Heart left ventricle (tissue), 16 donors: ENCODE measurements around the gene ANGPTL5. TPM values are rescaled to one million over a fixed set of nuclear protein-coding genes. Genes with fewer than 3 reads are reported as not detected.
A peak's percentile ranks its signal among the peaks of the same experiment; 100 is the strongest.

Experiments used
- ATAC-seq, 4 donors: fragments of 200-7000 bp; cut with Tn5 transposase; one replicate each; pipeline ENCODE4 v1.9.1; 2020 to 2022; ENCODE audit warnings: moderate library complexity in 4 of 4, mild to moderate bottlenecking in 3 of 4, moderate number of reproducible peaks in 1 of 4
- DNase-seq, 5 donors: peaks; one replicate each; pipeline ENCODE4 v3.0.0-alpha.2; 2020
- H3K27ac ChIP-seq, 12 donors: fragments of 200-600 bp; sonication (generic) in 4 of 12; one replicate each; pipeline versions ENCODE4 v1.5.0 to v1.8.0; 2016 to 2022; ENCODE audit warnings: mild to moderate bottlenecking in 2 of 12
- H3K27me3 ChIP-seq, 9 donors: fragments of 200-600 bp; sonication (generic) in 2 of 9; one replicate each; pipeline versions ENCODE4 v1.5.1 to v1.8.0; 2016 to 2022; ENCODE audit warnings: mild to moderate bottlenecking in 3 of 9
- H3K36me3 ChIP-seq, 9 donors: fragments of 200-600 bp; sonication (generic) in 2 of 9; one replicate each; pipeline versions ENCODE4 v1.5.0 to v1.8.0; 2018 to 2022; ENCODE audit warnings: mild to moderate bottlenecking in 2 of 9
- H3K4me1 ChIP-seq, 12 donors: fragments of 200-600 bp; sonication (generic) in 4 of 12; one replicate each; pipeline versions ENCODE4 v1.5.0 to v1.8.0; 2016 to 2022; ENCODE audit warnings: mild to moderate bottlenecking in 3 of 12
- H3K4me3 ChIP-seq, 12 donors: fragments of 200-600 bp; sonication (generic) in 4 of 12; one replicate each; pipeline versions ENCODE4 v1.5.0 to v1.8.0; 2017 to 2022; ENCODE audit warnings: mild to moderate bottlenecking in 9 of 12, moderate library complexity in 4 of 12
- H3K9me3 ChIP-seq, 12 donors: fragments of 200-600 bp; sonication (generic) in 4 of 12; one replicate each; pipeline versions ENCODE4 v1.5.0 to v1.8.0; 2016 to 2022; ENCODE audit warnings: mild to moderate bottlenecking in 1 of 12
- POLR2A ChIP-seq, 2 donors: fragments of 450-650 bp; IDR thresholded peaks; one replicate each; pipeline ENCODE4 v1.6.1; 2017; ENCODE audit warnings: antibody characterized with exemption in 2 of 2, mild to moderate bottlenecking in 2 of 2, moderate library complexity in 2 of 2
- WGBS, 4 donors: extraction: QIAGEN DNeasy Blood & Tissue Kit in 2 of 4; methylation state at CpG; one replicate each; pipeline versions ENCODE4 v1.1.5 to v1.1.7; 2013 to 2018; 5-methylcytosine and 5-hydroxymethylcytosine counted together
- intact Hi-C, 10 donors: fragments of 100-400 bp; cut with DNase I; formaldehyde crosslinking; loops; one replicate each; pipeline versions ENCODE4 v1.11.1 to v1.14.2; 2022
- polyA plus RNA-seq, 2 donors: library from polyadenylated mRNA; stranded (reverse); fragments of 200-250 nt; gene quantifications; one replicate each; pipeline ENCODE4 v1.2.3, GENCODE V29; 2013
- total RNA-seq, 9 donors: library from RNA; depleted of rRNA in 2 of 9; stranded (reverse); fragments of >200 nt in 2 of 9; fragmentation: NEBNext Ultra II Directional in 3 of 9; extraction: Animal tissue kit (Norgen Biotek cat#: 25700) in 3 of 9; gene quantifications; one replicate each; pipeline versions ENCODE4 v1.1.0 to v1.2.4, GENCODE V29; 2016 to 2023
- TF ChIP-seq, protein P1 (sequence below), 12 donors: fragments of 200-600 bp; sonication (generic) in 4 of 12; IDR thresholded peaks; one replicate each; pipeline versions ENCODE4 v1.5.0 to v1.8.0; 2018 to 2022; ENCODE audit warnings: antibody characterized with exemption in 12 of 12, mild to moderate bottlenecking in 5 of 12
- donor health status: ischemic (EF 13 %, LVEDD 7.1; RV severe dilation, severe dysfunction).
- donor health status: healthy with polysubstance abuse.
- donor health status: DM: no; HTN: yes; CAD: no.
- donor health status: DM: no; HTN: no; CAD: no.
- donor health status: ischemic (EF 25% LVEDD 6.9; RV normal size, moderate dysfunction).
- donor health status: ischemic (EF 25% LVEDD 5.7; RV mildly dilated, moderate dysfunction).
- donor health status: healthy.
- donor health status: DM: yes; HTN: yes; CAD: no.
- donor health status: ischemic (EF 35%, LVEDD 5.7; RV mildly dilated, moderate dysfunction).
- donor health status: nonischemic (EF 11% LVEDD 7.7; RV severe dilation, severe dysfunction).
- donor health status: DM: yes; HTN: yes; CAD: no.
- donor health status: PGD.
- donor health status: ischemic (EF 29% LVEDD 5.4; RV normal size, mild dysfunction).
- donor health status: nonischemic (EF 23%, LVEDD 6.1; RV moderate dilation, normal function).

ANGPTL5 gene
- total and polyA plus RNA-seq, 11 donors = 0.10 to 1.8 (median 0.77) TPM

GRCh38 chr11:101917226-101917625 lies 904 bp upstream of the ANGPTL5 start:
- DNase-seq = no peak
- no peak for TF ChIP-seq POLR2A (IDR thresholded peaks at IDR 0.05)
- TF ChIP-seq, protein P1, sequence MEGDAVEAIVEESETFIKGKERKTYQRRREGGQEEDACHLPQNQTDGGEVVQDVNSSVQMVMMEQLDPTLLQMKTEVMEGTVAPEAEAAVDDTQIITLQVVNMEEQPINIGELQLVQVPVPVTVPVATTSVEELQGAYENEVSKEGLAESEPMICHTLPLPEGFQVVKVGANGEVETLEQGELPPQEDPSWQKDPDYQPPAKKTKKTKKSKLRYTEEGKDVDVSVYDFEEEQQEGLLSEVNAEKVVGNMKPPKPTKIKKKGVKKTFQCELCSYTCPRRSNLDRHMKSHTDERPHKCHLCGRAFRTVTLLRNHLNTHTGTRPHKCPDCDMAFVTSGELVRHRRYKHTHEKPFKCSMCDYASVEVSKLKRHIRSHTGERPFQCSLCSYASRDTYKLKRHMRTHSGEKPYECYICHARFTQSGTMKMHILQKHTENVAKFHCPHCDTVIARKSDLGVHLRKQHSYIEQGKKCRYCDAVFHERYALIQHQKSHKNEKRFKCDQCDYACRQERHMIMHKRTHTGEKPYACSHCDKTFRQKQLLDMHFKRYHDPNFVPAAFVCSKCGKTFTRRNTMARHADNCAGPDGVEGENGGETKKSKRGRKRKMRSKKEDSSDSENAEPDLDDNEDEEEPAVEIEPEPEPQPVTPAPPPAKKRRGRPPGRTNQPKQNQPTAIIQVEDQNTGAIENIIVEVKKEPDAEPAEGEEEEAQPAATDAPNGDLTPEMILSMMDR (IDR thresholded peaks at IDR 0.05) = no peak
- H3K27ac ChIP-seq = no peak overlapping the region
- no peaks in the 10 kb centered on the region for H3K9me3 ChIP-seq
- H3K27me3 ChIP-seq = no peaks in the 10 kb centered on the region
- H3K36me3 ChIP-seq = peaks cover 0 to 7% (median 0%) of the 10 kb centered on the region in 9 donors
- H3K4me3 ChIP-seq = no peak overlapping the region
- ATAC-seq = no peak
- H3K4me1 ChIP-seq = peaks cover 0 to 27% (median 7%) of the 10 kb centered on the region in 12 donors
- intact Hi-C loops = loop anchor here in 2 of 10 donors (5.0 to 10.0 kb wide), 3 partner anchors 88 to 188 kb away; no protein-coding TSS in a partner anchor

GRCh38 chr11:101915791-101916291 lies 481 bp downstream of the ANGPTL5 start:
- peak in 2 of 4 donors; percentile 23 to 35 for ATAC-seq
- peak overlapping the region in 11 of 12 donors; percentile 54 to 86 (median 74) for H3K27ac ChIP-seq
- no peaks in the 10 kb centered on the region for H3K27me3 ChIP-seq
- WGBS, 4 donors = 28 to 41% (median 33%) methylated on average over 4 of the region's 4 CpGs
- DNase-seq = no peak
- H3K9me3 ChIP-seq = no peaks in the 10 kb centered on the region
- intact Hi-C loops = loop anchor here in 2 of 10 donors (5.0 to 10.0 kb wide), 3 partner anchors 89 to 189 kb away; no protein-coding TSS in a partner anchor
- peaks cover 0 to 4% (median 0%) of the 10 kb centered on the region in 9 donors for H3K36me3 ChIP-seq
- TF ChIP-seq POLR2A (IDR thresholded peaks at IDR 0.05) = no peak
- TF ChIP-seq, protein P1 (IDR thresholded peaks at IDR 0.05) = no peak
- peaks cover 0 to 27% (median 7%) of the 10 kb centered on the region in 12 donors for H3K4me1 ChIP-seq
- peak overlapping the region in 10 of 12 donors; percentile 64 to 82 (median 74) for H3K4me3 ChIP-seq

DNA sequence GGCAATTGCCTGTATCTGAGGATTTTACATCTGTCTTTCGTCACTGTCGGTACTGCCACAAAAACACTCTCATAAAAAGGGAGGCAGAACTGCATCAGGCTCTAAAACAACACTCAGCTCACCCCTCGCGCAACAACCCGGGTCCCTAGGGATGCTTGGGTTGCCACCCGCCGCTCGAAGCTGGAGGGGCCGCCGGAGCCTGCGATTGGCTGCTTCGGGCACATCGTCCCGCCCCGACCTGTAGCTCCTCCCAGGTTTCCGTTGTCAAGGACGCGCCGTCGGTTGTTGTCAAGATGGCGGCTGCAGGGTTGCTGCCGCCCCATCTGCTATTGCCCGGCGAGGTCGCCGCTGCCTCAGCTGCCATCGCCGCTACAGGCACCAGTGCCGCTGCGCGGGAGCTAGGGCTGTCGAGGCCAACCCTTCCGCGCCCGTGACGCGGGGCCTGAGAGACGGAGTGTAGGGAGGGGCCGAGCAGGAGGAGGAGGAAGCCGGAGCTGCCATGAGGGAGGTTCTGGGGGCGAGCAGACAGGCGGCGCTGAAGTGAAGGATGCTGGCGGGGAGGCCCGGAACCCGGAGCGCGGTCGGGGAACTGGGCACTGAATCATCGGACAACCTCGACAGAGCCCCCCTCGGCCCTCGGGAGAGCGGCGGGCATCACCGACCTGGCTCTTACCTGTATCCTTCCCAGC lies 1.4 kb downstream of the ANGPTL5 start, which contains the start of gene CEP126:
TSS of gene CEP126 (plus strand) at position 273 of the 689 bp plus-strand sequence. CDS start at position 548, 275 bp downstream.
- ATAC-seq = peak; percentile 93 to 99 (median 98)
- TF ChIP-seq POLR2A (IDR thresholded peaks at IDR 0.05) = peak in 1 of 2 donors; percentile 17
- TF ChIP-seq, protein P1 (IDR thresholded peaks at IDR 0.05) = peak; percentile 15 to 75 (median 40)
- Histone ChIP-seq H3K36me3 (no peaks in the 10 kb centered on the region), H3K27ac (peak within 1 kb of the TSS; percentile 52 to 86 (median 74)), H3K9me3 (no peaks in the 10 kb centered on the region), H3K4me3 (peak within 1 kb of the TSS; percentile 48 to 82 (median 72)), H3K27me3 (no peaks in the 10 kb centered on the region), H3K4me1 (peaks cover 0 to 27% (median 7%) of the 10 kb centered on the region in 12 donors)
- intact Hi-C loops = loop anchor here in 3 of 10 donors (5.0 to 10.0 kb wide), 4 partner anchors 90 to 432 kb away; partner anchors contain the start of gene BIRC2 (in 1 of the 3)
- 0 to 1% (median 1%) methylated on average over 38 to 56 of the region's 56 CpGs for WGBS, 4 donors
- peak; percentile 93 to 97 (median 95) for DNase-seq

DNA sequence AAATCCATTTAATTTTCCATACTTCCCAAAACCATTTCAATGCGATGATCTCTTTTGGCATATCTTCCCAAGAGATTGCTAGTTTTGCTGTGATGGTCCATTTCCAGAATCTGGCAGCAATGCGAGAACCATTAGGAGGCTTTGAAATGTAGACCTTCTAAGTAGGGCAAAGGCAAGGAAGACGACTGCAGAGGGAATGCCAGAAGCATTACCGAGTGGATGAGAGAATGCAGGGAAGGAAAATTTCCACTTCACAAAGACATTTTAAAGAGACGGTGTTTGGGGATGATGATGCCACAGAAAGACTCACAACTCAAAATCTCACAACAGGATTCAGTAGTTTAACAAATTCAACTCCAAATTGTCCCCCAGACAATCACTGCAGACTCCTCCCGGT lies 2.0 kb downstream of the ANGPTL5 start:
- peak overlapping the region in 11 of 12 donors; percentile 52 to 86 (median 74) for H3K27ac ChIP-seq
- H3K36me3 ChIP-seq = no peaks in the 10 kb centered on the region
- H3K9me3 ChIP-seq = no peaks in the 10 kb centered on the region
- H3K4me1 ChIP-seq = peaks cover 0 to 27% (median 7%) of the 10 kb centered on the region in 12 donors
- 6 to 10% (median 9%) methylated on average over 6 of the region's 6 CpGs for WGBS, 4 donors
- no peak for DNase-seq
- TF ChIP-seq POLR2A (IDR thresholded peaks at IDR 0.05) = no peak
- TF ChIP-seq, protein P1 (IDR thresholded peaks at IDR 0.05) = no peak
- no peaks in the 10 kb centered on the region for H3K27me3 ChIP-seq
- peak in 1 of 4 donors; percentile 17 for ATAC-seq
- H3K4me3 ChIP-seq = peak overlapping the region; percentile 48 to 82 (median 72)
- intact Hi-C loops = loop anchor here in 3 of 10 donors (5.0 to 10.0 kb wide), 3 partner anchors 90 to 433 kb away; partner anchors contain the start of gene BIRC2 (in 1 of the 3)
